HG02798 (cell line): Measurements from ENCODE around the gene RPTOR.

Experiments
- ATAC-seq: cut with Tn5 transposase; IDR thresholded peaks from one replicate; pipeline ENCODE4 v1.9.1; 2021; ENCODE audit warnings: mild to moderate bottlenecking; ENCODE audit not compliant: unreplicated experiment, poor library complexity

Gene RPTOR

GRCh38 chr17:80770881-80771611, 226.4 kb downstream of the RPTOR start:
- ATAC-seq: no peak

GRCh38 chr17:80771612-80772005, 227.0 kb downstream of the RPTOR start:
- no peak for ATAC-seq

- ATAC-seq: no peak
Observed at GRCh38 chr17:80772906-80773242, 228.2 kb downstream of the RPTOR start.

- no peak for ATAC-seq
Observed at GRCh38 chr17:80773243-80773991, 228.8 kb downstream of the RPTOR start.

- no peak for ATAC-seq
Observed at GRCh38 chr17:80774146-80774545, 229.5 kb downstream of the RPTOR start.

GRCh38 chr17:80774643-80775281, 230.1 kb downstream of the RPTOR start:
- ATAC-seq: no peak

GRCh38 chr17:80775863-80776262, 231.2 kb downstream of the RPTOR start:
- no peak for ATAC-seq

- ATAC-seq: no peak
Observed at GRCh38 chr17:80777274-80777673, 232.6 kb downstream of the RPTOR start.

GRCh38 chr17:80778716-80779115, 234.1 kb downstream of the RPTOR start:
- no peak for ATAC-seq

- no peak for ATAC-seq
Observed at GRCh38 chr17:80779336-80779735, 234.7 kb downstream of the RPTOR start.

- ATAC-seq: no peak
Observed at GRCh38 chr17:80779961-80780380, 235.3 kb downstream of the RPTOR start.

GRCh38 chr17:80780381-80781198, 236.0 kb downstream of the RPTOR start:
- peak; percentile 36 for ATAC-seq

- ATAC-seq: no peak
Observed at GRCh38 chr17:80781211-80781610, 236.6 kb downstream of the RPTOR start.

- no peak for ATAC-seq
Observed at GRCh38 chr17:80781807-80782277, 237.2 kb downstream of the RPTOR start.

GRCh38 chr17:80782536-80783427, 238.1 kb downstream of the RPTOR start:
- no peak for ATAC-seq

- no peak for ATAC-seq
Observed at GRCh38 chr17:80783486-80783885, 238.8 kb downstream of the RPTOR start.

GRCh38 chr17:80783971-80784370, 239.3 kb downstream of the RPTOR start:
- no peak for ATAC-seq

GRCh38 chr17:80785477-80786178, 241.0 kb downstream of the RPTOR start:
- ATAC-seq: no peak

- no peak for ATAC-seq
Observed at GRCh38 chr17:80786470-80786869, 241.8 kb downstream of the RPTOR start.
